Muscle layer of colon (tissue), 2 donors: ENCODE data around the gene REELD1.

Experiments used
- H3K27ac ChIP-seq: one replicate; pipeline ENCODE4 v1.7.0; 2013; ENCODE audit warnings: low read depth, mild to moderate bottlenecking, low read length, moderate library complexity
- H3K27me3 ChIP-seq, 2 donors: one replicate each; pipeline ENCODE4 v1.7.0; 2013; ENCODE audit warnings: low read length in 2 of 2, mild to moderate bottlenecking in 2 of 2; ENCODE audit not compliant: insufficient read depth in 2 of 2, control insufficient read depth in 1 of 2
- H3K36me3 ChIP-seq: one replicate; pipeline ENCODE4 v1.7.0; 2013; ENCODE audit warnings: mild to moderate bottlenecking, low read length; ENCODE audit not compliant: insufficient read depth
- H3K4me1 ChIP-seq: one replicate; pipeline ENCODE4 v1.7.0; 2013; ENCODE audit warnings: mild to moderate bottlenecking, low read length; ENCODE audit not compliant: insufficient read depth
- H3K4me3 ChIP-seq, 2 donors: one replicate each; pipeline ENCODE4 v1.7.0; 2013; ENCODE audit warnings: low read length in 2 of 2, low read depth in 1 of 2, mild to moderate bottlenecking in 1 of 2, moderate library complexity in 1 of 2
- H3K9ac ChIP-seq: one replicate; pipeline ENCODE4 v1.7.0; 2013; ENCODE audit warnings: low read length
- H3K9me3 ChIP-seq: one replicate; pipeline ENCODE4 v1.7.0; 2013; ENCODE audit warnings: mild to moderate bottlenecking, low read length
- donor health status: abdominal sarcoma.
- donor health status: Adenocarcinoma of cecum.

Gene REELD1

GRCh38 chr4:146229406-146229805, 15.1 kb downstream of the REELD1 start:
- H3K9ac ChIP-seq = no peak overlapping the region
- H3K27me3 ChIP-seq = no peaks in the 10 kb centered on the region
- H3K27ac ChIP-seq = no peak overlapping the region
- no peaks in the 10 kb centered on the region for H3K9me3 ChIP-seq
- no peaks in the 10 kb centered on the region for H3K36me3 ChIP-seq
- H3K4me1 ChIP-seq = no peaks in the 10 kb centered on the region
- no peak overlapping the region for H3K4me3 ChIP-seq

DNA sequence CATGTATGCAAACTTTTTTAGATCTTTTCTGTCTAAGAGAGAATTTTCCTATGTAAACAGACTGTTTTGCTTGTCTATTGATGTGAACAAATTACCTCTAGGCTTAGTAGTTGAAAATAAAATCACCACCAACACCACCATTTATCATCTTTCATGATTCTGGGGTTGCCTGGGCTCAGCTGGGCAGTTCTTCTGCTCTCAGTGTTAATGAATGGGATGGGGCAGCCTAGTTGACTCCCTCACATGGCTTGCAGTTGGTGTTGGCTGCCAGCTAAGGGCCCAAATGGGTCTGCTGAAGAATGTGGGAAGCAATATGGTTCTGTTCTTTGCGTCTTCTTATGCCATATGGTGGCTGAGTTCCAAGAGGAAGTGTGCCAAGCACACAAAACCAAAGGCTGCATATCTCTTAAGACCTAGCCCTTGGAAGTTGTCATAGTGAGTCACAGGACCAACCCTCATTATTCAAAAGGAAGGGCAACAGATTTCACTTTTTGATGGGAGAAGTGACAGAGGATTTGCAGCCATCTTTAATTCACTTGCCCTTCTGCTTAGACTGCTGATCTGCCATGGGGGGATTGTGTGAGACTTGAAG, 17.9 kb downstream of the REELD1 start:
- Histone ChIP-seq H3K4me3 (no peak overlapping the region), H3K4me1 (peaks cover 5% of the 10 kb centered on the region), H3K9me3 (no peaks in the 10 kb centered on the region), H3K36me3 (no peaks in the 10 kb centered on the region), H3K27ac (no peak overlapping the region), H3K27me3 (no peaks in the 10 kb centered on the region), H3K9ac (no peak overlapping the region)

GRCh38 chr4:146235654-146236177, 21.4 kb downstream of the REELD1 start:
- no peaks in the 10 kb centered on the region for H3K9me3 ChIP-seq
- no peak overlapping the region for H3K9ac ChIP-seq
- no peaks in the 10 kb centered on the region for H3K36me3 ChIP-seq
- H3K27ac ChIP-seq = no peak overlapping the region
- no peak overlapping the region for H3K4me3 ChIP-seq
- H3K27me3 ChIP-seq = no peaks in the 10 kb centered on the region
- H3K4me1 ChIP-seq = peaks cover 5% of the 10 kb centered on the region

- Histone ChIP-seq H3K27me3 (no peaks in the 10 kb centered on the region), H3K27ac (no peak overlapping the region), H3K36me3 (no peaks in the 10 kb centered on the region), H3K4me1 (peaks cover 9% of the 10 kb centered on the region), H3K4me3 (no peak overlapping the region), H3K9me3 (no peaks in the 10 kb centered on the region), H3K9ac (no peak overlapping the region)
These were observed 21.9 kb downstream of the REELD1 start for GRCh38 chr4:146236216-146236615.

GRCh38 chr4:146237092-146237491, 22.8 kb downstream of the REELD1 start:
- Histone ChIP-seq H3K27ac (no peak overlapping the region), H3K9me3 (no peaks in the 10 kb centered on the region), H3K27me3 (no peaks in the 10 kb centered on the region), H3K4me1 (peaks cover 18% of the 10 kb centered on the region), H3K4me3 (no peak overlapping the region), H3K36me3 (no peaks in the 10 kb centered on the region), H3K9ac (no peak overlapping the region)

DNA sequence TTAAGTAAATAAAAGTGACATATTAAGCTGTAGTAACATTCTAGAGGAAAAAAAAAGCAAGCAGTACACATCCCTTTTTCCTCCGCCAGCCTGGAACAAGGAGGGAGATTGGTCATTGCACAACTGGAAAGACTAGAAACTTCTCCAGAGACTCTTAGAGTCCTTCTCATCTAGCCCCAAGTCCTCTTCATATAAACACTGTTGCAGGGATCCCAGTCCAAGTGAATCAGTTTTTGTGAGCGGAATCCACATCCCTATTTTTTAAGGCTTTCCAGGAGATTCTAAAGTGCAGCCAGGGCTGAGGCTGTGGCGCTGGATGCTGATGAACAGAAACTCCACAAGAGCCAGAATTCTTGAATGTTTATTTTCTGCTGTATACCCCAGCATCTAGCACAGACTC, 23.8 kb downstream of the REELD1 start:
- no peak overlapping the region for H3K9ac ChIP-seq
- no peaks in the 10 kb centered on the region for H3K9me3 ChIP-seq
- H3K4me3 ChIP-seq = no peak overlapping the region
- H3K27me3 ChIP-seq = no peaks in the 10 kb centered on the region
- peaks cover 22% of the 10 kb centered on the region for H3K4me1 ChIP-seq
- no peaks in the 10 kb centered on the region for H3K36me3 ChIP-seq
- H3K27ac ChIP-seq = no peak overlapping the region

- H3K27me3 ChIP-seq = no peaks in the 10 kb centered on the region
- H3K4me3 ChIP-seq = no peak overlapping the region
- H3K9me3 ChIP-seq = no peaks in the 10 kb centered on the region
- H3K9ac ChIP-seq = no peak overlapping the region
- no peaks in the 10 kb centered on the region for H3K36me3 ChIP-seq
- no peak overlapping the region for H3K27ac ChIP-seq
- H3K4me1 ChIP-seq = peaks cover 26% of the 10 kb centered on the region
These were observed 29.0 kb downstream of the REELD1 start for GRCh38 chr4:146243141-146243882.

- H3K27me3 ChIP-seq = no peaks in the 10 kb centered on the region
- peaks cover 26% of the 10 kb centered on the region for H3K4me1 ChIP-seq
- H3K4me3 ChIP-seq = no peak overlapping the region
- H3K27ac ChIP-seq = no peak overlapping the region
- no peaks in the 10 kb centered on the region for H3K9me3 ChIP-seq
- H3K9ac ChIP-seq = no peak overlapping the region
- H3K36me3 ChIP-seq = no peaks in the 10 kb centered on the region
These were observed 29.5 kb downstream of the REELD1 start for GRCh38 chr4:146243883-146244277.

- H3K36me3 ChIP-seq = no peaks in the 10 kb centered on the region
- H3K4me3 ChIP-seq = no peak overlapping the region
- no peak overlapping the region for H3K9ac ChIP-seq
- no peaks in the 10 kb centered on the region for H3K9me3 ChIP-seq
- no peaks in the 10 kb centered on the region for H3K27me3 ChIP-seq
- H3K27ac ChIP-seq = no peak overlapping the region
- peaks cover 26% of the 10 kb centered on the region for H3K4me1 ChIP-seq
These were observed 30.2 kb downstream of the REELD1 start for GRCh38 chr4:146244496-146244895.

DNA sequence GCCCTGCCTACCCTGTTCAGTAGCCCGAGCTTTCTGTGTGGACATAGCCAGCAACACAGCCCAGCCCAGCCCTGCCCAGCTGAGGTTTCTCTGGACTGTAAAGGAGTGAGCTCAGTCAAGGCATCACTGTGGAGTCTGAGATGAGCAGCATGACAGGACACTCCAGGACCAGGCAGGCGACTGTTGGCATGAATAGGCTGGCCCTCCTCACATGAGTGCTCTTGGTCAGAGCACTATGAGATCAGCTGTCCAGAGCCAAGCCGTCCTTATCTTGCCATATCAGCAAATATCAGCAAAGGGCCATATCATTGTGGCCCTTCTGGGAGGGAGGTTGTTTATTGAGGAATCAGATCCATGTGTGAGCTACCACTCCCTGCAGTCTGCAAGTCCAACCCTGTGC, 30.9 kb downstream of the REELD1 start:
- Histone ChIP-seq H3K9me3 (no peaks in the 10 kb centered on the region), H3K9ac (no peak overlapping the region), H3K36me3 (no peaks in the 10 kb centered on the region), H3K4me1 (peaks cover 26% of the 10 kb centered on the region), H3K27ac (no peak overlapping the region), H3K27me3 (no peaks in the 10 kb centered on the region), H3K4me3 (no peak overlapping the region)

- Histone ChIP-seq H3K9me3 (no peaks in the 10 kb centered on the region), H3K9ac (no peak overlapping the region), H3K27ac (no peak overlapping the region), H3K27me3 (no peaks in the 10 kb centered on the region), H3K4me3 (no peak overlapping the region), H3K4me1 (peaks cover 25% of the 10 kb centered on the region), H3K36me3 (no peaks in the 10 kb centered on the region)
These were observed 31.5 kb downstream of the REELD1 start for GRCh38 chr4:146245850-146246249.

- Histone ChIP-seq H3K27me3 (no peaks in the 10 kb centered on the region), H3K4me3 (no peak overlapping the region), H3K36me3 (no peaks in the 10 kb centered on the region), H3K4me1 (peaks cover 20% of the 10 kb centered on the region), H3K9me3 (no peaks in the 10 kb centered on the region), H3K27ac (no peak overlapping the region), H3K9ac (no peak overlapping the region)
These were observed 32.0 kb downstream of the REELD1 start for GRCh38 chr4:146246381-146246780.
